GF-D8 (cell line): ENCODE data around the gene TARS3.
"Not testable (repeated sequence)": the region's sequence is repeated elsewhere in the genome, so short reads cannot be mapped to it uniquely, and the experiment has no call there.

Experiments used
- DNase-seq: peaks from one replicate; lab custom pipeline; 2025; lab: John Stamatoyannopoulos, UW

The TARS3 gene

DNA sequence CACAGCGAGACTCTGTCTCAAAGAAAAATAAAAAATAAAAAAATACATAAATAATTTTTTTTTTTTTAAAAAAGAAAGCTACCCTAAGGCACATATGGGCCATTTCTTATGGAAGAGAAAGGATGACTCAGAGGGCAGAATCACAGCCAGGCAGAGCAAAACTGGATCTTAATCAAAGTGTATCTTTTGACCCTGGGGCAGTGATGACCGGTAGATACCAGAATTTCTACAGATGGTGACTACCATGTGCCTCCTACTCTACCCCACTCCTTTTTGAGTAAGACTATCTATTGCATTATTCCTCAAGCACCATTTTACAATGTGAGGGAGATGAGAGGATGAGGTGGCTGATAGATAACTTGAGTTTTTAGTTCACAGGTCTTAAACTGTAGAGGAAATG is 26.0 kb downstream of the TARS3 start:
- no peak for DNase-seq

DNA sequence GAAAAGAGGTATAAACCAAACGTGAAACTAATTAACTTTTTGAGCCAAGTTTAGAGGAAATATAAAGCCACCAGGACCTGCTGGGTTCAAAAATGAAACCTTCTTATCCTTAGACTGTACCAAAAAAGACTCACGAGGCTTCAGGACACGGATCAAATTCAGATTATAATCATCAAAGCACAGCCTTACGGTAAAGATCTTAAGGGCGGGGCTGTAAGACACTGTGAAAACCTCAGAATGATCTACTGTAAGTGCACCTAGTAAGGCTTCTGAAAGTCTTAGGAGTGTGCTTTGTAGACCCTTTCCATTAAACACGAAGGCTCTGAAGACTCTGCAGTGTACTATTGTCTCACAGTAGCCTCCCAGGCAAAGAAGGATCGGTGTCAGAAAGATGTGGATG is 26.8 kb downstream of the TARS3 start:
- no peak for DNase-seq

DNA sequence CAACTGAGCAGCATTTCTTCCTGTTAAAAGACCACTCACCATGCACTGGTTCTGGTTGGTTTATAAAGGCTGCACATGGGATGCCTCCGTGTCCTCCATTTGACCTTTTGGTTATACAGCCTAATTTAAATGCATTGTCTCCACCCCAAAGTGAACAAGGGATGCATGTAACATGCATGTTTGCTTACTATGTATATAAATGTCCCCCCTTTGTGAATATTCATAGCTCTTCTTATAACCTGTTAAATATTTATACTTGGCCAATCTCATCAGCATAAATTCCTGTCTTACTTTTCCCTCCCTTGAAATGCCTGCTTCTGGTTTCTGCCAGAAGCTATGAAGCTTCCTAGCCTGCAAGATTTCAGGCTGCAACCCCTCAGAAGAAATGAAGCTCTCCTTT is 27.4 kb downstream of the TARS3 start:
- no peak for DNase-seq

DNA sequence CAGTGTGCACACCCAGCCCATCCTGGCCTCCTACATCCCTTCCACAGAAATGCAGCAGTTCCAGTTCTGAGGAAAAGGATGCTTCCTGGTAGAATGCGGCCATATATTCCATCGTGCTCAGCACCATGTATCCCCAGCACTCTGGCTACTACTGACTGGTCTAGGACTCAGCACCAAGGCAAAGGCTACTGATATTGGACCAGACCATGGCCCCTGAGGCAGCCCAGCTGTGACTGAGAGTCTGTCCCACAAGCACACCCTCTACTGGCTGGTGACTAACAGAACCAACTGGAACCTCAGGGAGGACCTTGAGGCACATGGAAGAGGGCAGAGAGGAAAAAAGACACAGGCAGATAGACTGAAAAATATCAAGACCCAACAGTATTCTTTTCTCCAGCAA is 30.0 kb downstream of the TARS3 start:
- DNase-seq, result no peak

DNA sequence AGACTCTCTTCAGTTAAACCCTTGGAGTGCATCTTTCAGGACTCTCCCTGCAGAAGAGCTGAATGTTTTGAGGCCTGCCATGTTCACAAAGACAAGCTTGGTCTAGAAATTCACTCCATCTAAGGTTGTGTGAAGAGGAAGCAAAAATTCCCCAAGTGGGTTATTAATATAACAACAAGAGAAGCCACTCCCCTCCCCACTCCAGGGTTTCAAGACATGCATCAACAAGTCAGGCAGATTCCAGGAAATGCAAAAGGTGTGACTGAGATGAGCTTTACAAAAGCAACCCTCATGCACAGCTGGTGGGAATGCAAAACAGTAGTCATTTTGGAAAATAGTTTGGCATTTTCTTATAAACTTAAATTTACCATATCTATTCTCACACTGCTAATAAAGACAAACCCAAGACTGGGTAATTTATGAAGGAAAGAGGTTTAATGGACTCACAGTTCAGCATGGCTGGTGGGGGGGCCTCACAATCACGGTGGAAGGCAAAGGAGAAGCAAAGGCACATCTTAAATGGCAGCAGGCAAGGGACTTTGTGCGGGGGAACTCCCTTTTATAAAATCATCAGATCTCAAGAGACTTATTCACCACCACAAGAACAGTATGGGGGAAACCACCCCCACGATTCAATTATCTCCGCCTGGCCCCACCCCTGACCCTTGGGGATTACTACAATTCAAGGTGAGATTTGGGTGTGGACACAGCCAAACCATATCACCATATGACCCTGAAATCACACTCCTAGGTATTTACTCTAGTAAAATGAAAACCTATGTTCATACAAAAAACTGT is 31.3 kb downstream of the TARS3 start:
- no peak for DNase-seq

DNA sequence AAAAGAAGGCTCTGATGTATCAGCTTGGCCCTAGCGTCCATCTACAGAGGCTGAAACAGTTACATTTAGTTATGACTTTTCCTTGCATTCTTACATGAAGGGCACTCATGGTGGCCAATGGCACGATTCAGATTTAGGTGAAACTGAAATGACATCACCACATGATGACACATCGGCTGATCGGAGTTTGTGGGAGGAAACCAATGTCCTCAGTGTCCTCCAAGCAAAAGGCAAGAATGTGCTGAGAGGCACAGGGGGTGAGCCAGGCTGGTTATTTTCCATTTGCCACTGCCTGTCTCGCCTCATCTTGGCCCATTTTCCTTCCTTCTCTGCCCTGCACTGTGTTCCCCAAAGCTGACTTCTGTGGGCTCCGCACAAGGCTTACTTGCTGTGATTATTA is 34.4 kb downstream of the TARS3 start:
- no peak for DNase-seq

DNA sequence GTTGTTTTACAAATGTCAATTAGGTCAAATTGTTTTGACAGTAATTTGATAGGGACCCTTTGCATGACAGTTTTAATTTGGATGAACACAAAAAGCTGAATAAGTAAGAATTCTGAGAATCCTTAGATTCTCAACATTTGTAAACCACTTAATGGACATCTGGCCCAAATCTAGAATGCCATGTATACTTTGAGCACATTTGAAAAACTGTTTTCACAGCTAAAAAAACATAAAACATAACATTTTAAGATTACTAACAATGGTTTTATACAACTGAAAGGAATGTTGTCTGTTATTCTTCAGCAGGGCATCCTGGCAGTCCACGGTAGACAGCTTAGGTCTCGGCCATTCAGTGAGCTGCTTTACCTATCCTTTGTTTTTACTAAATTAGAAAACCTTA is 37.6 kb downstream of the TARS3 start:
- DNase-seq, result no peak

DNA sequence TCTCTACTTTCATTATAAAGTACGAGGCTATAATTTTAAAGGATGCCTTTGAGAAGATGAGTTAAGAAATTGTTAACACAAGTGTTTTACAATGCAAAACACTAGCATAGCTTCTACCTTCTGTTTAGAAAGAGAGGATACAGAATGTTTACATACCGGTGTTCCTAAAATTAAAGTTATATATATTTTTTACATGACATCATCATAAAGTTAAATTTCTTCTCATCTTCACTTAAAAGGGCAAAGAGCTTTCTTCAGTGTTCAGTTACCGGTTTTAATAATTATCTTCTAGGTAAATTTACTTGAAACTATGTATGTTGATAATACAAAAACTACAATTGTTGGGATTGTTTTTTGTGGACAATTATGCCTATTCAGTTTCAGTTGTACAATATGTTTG is 39.4 kb downstream of the TARS3 start:
- DNase-seq, result no peak

DNA sequence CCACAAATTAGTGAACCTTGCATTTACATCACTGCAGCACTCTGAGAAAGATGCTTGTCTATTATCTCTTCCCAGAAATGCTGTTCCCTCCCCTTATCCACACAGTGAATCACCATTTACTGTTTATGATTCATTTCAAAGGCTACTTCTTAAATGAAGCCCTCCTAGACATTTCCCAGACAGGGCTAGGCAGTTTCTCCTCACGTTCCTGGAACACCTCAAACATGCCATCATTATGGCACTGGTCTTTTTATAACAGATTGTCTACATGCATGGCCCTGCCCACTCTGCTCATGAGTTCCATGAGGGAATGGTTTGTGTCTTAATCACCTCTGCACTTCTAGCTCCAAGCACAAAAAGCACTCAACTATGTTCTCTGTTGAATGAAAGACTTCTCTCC is 39.9 kb downstream of the TARS3 start:
- DNase-seq, result no peak

DNA sequence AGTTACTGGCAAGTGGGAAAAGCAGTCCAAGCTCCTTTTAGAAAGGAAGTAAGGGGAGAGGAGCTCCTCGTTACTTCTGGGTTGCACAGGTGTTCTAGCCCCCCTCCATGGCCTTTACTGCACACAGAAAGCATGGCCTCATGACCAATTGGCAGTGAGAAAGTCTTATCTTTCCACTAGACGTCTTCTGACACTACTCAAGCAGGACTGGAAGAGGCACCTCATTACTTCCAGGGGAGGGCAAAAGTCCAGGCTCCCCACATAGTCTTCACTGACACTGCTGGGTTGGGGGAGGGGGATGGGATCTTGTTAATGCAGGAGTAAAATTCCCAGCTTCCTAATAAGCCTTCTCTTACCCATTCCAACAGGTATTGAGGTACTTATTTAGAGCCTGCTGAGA is 44.5 kb downstream of the TARS3 start:
- no peak for DNase-seq

DNA sequence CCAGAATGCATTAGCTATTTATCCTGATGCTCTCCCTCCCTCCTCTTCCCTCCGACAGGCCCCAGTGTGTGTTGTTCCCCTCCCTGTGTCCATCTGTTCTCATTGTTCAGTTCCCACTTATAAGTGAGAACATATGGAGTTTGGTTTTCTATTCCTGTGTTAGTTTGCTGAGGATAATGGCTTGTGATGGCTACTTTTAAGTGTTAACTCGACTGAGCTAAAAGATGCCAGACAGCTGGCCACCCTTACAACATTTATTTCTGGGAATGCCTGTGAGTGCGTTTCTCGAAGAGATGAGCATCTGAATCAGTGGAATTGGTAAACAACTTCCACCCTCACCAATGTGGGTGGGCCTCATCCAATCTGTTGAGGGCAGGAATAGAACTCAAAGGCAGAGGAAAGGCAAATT is 47.3 kb downstream of the TARS3 start:
- DNase-seq, result no peak

DNA sequence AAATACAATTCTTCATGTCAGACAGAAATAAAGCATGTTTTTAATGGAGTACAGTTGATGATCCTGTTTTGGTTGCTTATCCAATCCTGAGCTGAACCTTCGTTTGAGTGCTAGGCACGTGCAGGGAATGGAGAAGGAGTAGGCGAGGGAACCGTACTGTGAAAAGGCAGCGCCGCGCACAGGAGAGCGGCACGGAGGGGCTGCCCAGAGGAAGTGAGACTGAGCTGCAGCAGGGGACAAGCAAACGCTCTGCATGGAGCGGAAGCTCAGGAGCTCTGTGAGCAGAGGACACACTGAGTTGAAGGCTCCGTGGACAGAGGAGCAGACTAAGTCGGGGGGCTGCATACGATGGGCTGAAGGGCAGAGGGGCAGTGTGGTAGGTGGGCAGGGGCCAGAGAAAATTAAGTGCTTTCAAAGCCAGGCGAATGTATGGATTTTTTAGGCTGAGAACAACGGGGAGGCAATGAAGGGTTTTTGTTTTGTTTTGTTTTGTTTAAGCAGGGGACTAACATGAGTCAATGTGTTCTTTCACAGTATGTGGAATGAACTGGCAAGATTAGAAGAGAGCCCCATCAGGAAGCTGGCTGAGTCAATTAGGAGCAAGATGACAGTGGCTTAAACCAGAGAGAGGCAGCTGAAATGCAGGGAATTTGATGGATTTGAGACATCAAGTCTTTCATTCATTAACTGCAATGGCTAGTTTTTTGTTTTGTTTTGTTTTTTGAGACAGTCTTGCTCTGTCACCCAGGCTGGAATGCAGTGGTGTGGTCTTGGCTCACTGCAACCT is 48.3 kb downstream of the TARS3 start:
- DNase-seq, result no peak

DNA sequence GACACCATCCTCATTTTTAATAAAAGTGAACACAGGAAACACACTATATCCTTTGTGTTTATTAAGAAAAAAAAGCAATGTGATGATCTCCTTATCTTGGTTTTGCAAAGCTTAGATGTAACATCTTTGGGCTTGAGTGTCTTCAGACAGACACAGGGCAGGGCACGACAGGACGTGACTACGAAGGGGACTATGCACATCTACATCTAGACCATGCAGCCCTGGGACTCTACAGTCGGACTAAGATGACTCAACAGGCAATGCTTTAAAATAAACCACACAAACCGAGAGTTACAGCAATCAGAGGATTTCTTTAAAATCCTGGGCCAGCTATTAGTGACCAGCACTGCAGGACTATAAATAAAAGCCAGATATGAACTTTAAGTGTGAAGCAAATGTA is 49.3 kb downstream of the TARS3 start:
- no peak for DNase-seq

DNA sequence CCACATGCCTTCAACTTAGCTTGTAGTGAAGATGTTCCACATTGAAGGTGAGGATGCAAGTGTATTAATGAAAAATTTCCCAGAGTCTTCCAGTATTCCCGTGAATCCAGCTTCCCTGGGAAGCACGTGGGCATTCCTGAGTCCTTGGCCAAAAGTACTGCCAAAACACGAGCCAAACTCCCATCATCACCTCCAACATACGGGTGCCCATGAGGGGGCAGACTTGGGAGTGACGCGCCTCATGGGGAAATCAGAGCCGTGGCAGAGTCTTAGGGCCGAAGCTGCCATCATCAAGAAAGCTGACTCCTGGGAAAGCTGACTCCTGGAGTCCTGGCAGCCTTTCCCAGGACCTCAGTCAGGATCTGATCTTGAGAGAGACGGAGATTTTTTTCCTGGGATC is 52.0 kb downstream of the TARS3 start:
- no peak for DNase-seq

DNA sequence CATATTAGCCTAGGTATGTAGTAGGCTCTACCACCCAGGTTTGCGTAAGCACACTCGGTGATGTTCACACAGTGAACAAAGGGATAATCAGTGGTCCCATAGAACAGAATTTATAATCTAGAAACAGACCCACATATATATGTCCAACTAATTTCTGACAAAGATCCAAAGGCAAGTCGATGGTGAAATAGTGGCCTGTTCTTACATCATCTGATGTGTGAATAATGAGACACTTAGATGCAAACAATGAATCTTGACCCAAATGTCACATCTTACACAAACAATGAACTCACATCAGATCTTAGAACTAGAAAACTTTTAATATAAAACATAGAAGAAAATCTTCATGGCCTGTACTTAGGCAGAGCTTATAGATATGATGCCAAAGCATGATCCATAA is 54.5 kb downstream of the TARS3 start:
- no peak for DNase-seq

DNA sequence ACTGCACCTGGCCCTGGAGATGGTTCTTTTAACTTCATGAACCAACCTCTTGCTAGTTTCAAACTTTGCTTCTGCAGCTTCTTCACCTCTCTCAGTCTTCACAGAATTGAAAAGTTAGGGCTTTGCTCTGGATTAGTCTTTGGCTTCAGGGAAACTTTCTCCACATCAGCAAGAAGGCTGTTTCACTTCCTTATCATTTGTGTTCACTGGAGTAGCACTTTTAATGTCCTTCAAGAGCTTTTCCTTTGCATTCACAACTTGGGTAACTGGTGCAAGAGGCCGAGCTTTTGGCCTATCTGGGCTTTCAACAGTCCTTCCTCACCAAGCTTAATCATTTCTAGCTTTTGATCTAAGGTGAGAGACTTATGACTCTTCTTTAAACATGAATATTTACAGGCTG is 56.4 kb downstream of the TARS3 start:
- no peak for DNase-seq

DNA sequence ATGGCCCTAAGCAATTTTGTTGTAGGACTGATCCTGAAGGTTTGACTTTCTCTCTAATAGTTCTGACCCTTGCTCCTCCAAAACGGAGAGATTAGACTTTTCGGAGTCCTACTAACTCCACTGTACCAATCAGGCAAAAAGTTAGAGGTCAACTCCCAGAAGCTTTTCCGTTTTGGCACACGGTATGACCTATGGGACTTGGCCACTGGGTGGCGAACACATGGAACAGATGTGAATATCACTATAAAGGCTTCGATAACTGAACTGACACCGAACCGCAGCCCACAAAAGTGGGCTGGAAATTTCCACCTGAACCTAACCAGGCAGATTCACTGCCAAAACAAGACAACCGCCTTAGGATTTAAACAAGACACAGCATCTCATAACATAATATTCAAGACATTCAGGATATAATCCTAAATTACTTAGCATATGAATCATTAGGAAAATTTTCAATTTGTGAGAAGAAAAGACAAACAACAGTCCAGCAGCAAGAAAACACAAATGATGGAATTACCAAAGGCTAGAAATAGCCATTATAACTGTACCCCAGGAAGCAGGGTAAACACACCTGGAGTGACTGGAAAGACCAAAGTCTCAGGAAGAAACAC is 59.9 kb downstream of the TARS3 start:
- DNase-seq, result no peak

DNA sequence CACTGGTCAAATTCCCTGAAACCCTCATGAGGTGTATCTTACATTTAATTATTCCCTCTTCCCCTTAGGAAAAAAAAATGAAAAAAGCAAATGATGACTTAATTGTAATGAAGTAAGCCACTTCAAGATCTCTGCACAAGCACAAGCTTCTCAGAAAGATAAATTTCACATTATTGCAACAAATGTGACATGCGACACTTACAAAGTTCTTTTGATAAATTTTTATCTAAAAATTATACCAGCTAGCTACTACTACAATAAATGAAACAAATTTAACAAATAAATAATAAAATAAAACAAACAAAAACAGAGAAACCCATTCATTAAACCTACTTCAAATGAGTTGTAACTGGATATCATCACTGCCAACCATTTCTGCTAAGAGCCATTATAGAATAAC is 62.1 kb downstream of the TARS3 start:
- DNase-seq, result no peak

DNA sequence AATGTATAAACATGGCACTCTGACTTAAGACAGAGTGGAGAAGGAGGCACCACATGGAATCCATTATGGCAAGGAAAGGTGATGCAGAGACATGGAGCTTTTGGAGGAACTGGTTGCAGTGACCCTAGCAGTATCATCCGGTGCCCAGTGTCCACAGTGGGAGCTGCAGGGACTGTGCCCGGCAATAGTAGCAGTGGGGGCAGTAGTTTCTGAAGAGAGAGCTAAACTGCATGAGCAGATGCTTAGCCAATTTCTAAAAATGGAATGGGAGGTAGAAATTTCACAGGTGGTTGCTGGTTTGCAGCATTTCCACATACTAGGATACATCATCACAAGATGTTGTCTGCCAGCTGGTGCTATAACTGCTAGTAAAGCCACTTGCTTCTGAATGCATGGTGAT is 64.3 kb downstream of the TARS3 start:
- no peak for DNase-seq

DNA sequence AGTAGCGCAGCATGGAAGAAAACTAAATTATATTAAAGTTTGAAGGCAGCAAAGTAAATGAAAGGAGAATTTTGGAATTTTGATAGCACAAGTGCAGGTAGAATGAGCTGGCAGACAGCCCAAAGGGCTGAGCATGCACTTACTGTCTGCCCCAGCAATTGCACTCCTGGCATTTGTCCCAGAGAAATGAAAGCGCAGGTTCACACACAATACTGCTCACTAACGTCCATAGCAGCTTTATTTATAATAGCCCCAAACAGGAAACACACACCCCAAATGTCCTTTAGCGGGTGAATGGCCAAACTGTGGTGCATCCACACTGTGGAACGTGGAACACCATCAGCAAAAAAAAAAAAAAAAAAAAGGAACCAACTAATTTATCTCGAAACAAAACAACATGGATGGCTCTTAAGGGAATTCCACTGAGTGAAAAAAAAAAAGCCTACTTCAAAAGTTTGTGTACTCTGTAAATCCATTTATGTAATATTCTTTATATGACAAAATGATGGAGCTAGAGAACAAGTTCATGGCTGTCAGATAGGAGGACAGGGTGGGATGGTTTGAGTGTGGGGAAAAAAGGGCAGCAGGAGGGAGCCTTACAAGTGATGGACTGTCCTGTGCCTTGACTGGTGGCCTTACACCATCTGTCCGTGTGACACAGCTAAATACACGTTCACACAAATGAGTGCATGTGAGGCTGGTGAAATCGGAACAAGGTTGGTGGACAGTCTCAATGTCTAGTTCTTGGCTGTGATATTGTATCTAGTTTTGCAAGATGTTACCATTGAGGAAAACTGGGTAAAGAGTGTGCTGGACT is 66.1 kb downstream of the TARS3 start:
- DNase-seq, result no peak

DNA sequence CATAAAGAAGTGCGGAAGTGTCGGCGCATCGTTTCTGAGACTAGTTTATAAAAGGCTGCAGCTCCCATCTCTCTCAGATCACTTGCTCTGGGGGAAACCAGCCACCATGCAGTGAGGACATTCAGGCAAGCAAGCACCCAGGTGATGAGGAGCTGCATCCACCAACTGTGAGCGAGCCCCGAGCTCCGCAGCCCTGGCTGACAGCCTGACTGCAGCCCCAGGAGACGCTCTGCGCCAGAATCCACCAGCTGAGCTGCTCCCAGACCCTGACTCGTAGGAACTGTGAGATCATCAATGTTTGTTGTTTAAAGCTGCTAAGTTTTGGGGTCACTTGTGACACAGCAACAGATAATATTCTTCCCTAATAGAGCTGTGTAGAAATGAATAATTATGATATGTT is 67.1 kb downstream of the TARS3 start:
- no peak for DNase-seq

DNA sequence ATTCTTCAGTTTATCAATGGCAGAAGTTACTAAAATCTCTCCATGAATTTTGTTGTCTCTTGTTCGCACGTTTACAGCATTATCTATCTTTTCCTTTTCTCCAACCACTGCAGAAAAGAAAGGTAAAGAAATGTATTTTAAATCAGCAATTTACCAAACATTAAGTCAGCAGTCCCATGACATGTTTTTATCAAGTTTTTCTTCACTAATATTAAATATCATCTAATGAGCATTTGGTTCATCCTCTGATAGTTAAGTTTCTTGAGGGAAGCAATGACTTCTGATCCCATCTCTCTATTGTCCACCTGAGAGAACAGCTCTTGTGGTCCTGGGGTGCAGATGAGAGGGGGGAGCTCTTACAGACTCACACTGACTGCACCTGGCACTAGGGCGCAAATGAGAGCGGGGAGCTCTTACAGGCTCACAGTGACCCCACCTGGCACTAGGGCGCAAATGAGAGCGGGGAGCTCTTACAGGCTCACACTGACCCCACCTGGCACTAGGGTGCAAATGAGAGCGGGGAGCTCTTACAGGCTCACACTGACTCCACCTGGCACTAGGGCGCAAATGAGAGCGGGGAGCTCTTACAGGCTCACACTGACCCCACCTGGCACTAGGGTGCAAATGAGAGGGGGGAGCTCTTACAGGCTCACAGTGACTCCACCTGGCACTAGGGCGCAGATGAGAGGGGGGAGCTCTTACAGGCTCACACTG is 69.5 kb downstream of the TARS3 start:
- DNase-seq, result not testable (repeated sequence)
